ENCODE results near the gene ERRFI1.

ERRFI1 gene

GRCh38 chr1:7991504-7992440 is 34.3 kb downstream of the ERRFI1 start:
- DNase-seq (ENCODE audit: insufficient read length) = no peak
- FAIRE-seq = no peak
- TF ChIP-seq POLR2A (IDR thresholded peaks at IDR 0.05; ENCODE audit: low read depth, low read length) = no peak

GRCh38 chr1:7989762-7990428 is 36.2 kb downstream of the ERRFI1 start:
- no peak for FAIRE-seq

GRCh38 chr1:7988576-7988975 is 37.5 kb downstream of the ERRFI1 start:
- no peak for FAIRE-seq
- no peak for TF ChIP-seq POLR2AphosphoS5 (IDR thresholded peaks at IDR 0.05; ENCODE audit: low read depth, low read length)
- TF ChIP-seq POLR2A (IDR thresholded peaks at IDR 0.05; ENCODE audit: low read depth, low read length) = no peak
- no peak for TF ChIP-seq TAF1 (IDR thresholded peaks at IDR 0.05; ENCODE audit: borderline replicate concordance, low read depth, low read length)
- no peak for DNase-seq (ENCODE audit: insufficient read length)

More at GRCh38 chr1:7989762-7990428, 36.2 kb downstream of the ERRFI1 start:
- DNase-seq (ENCODE audit: insufficient read length) = no peak
- no peak for TF ChIP-seq POLR2AphosphoS5 (IDR thresholded peaks at IDR 0.05; ENCODE audit: low read depth, low read length)
- TF ChIP-seq TAF1 (IDR thresholded peaks at IDR 0.05; ENCODE audit: borderline replicate concordance, low read depth, low read length) = no peak
- no peak for TF ChIP-seq POLR2A (IDR thresholded peaks at IDR 0.05; ENCODE audit: low read depth, low read length)

GRCh38 chr1:7987528-7987927 is 38.6 kb downstream of the ERRFI1 start:
- FAIRE-seq (no peak), DNase-seq (ENCODE audit: insufficient read length) (no peak)
- TF ChIP-seq POLR2AphosphoS5 (IDR thresholded peaks at IDR 0.05; ENCODE audit: low read depth, low read length) = no peak
- no peak for TF ChIP-seq TAF1 (IDR thresholded peaks at IDR 0.05; ENCODE audit: borderline replicate concordance, low read depth, low read length)
- no peak for TF ChIP-seq POLR2A (IDR thresholded peaks at IDR 0.05; ENCODE audit: low read depth, low read length)

- DNase-seq (ENCODE audit: insufficient read length) = no peak
- TF ChIP-seq POLR2AphosphoS5 (IDR thresholded peaks at IDR 0.05; ENCODE audit: low read depth, low read length) = no peak
- no peak for TF ChIP-seq TAF1 (IDR thresholded peaks at IDR 0.05; ENCODE audit: borderline replicate concordance, low read depth, low read length)
- no peak for TF ChIP-seq POLR2A (IDR thresholded peaks at IDR 0.05; ENCODE audit: low read depth, low read length)
- FAIRE-seq = no peak
Observed at GRCh38 chr1:7985851-7986612, 40.1 kb downstream of the ERRFI1 start.

- DNase-seq (ENCODE audit: insufficient read length) (no peak), FAIRE-seq (no peak)
- TF ChIP-seq POLR2AphosphoS5 (IDR thresholded peaks at IDR 0.05; ENCODE audit: low read depth, low read length) (no peak), TAF1 (IDR thresholded peaks at IDR 0.05; ENCODE audit: borderline replicate concordance, low read depth, low read length) (no peak), POLR2A (IDR thresholded peaks at IDR 0.05; ENCODE audit: low read depth, low read length) (no peak)
Observed at GRCh38 chr1:7984811-7985210, 41.3 kb downstream of the ERRFI1 start.

- TF ChIP-seq POLR2AphosphoS5 (IDR thresholded peaks at IDR 0.05; ENCODE audit: low read depth, low read length) = no peak
- no peak for TF ChIP-seq TAF1 (IDR thresholded peaks at IDR 0.05; ENCODE audit: borderline replicate concordance, low read depth, low read length)
- no peak for TF ChIP-seq POLR2A (IDR thresholded peaks at IDR 0.05; ENCODE audit: low read depth, low read length)
- DNase-seq (ENCODE audit: insufficient read length) (no peak), FAIRE-seq (no peak)
Observed at GRCh38 chr1:7983086-7983778, 42.9 kb downstream of the ERRFI1 start.

GRCh38 chr1:7980984-7981383 is 45.1 kb downstream of the ERRFI1 start:
- DNase-seq (ENCODE audit: insufficient read length) (no peak), FAIRE-seq (no peak)
- TF ChIP-seq POLR2AphosphoS5 (IDR thresholded peaks at IDR 0.05; ENCODE audit: low read depth, low read length) (no peak), POLR2A (IDR thresholded peaks at IDR 0.05; ENCODE audit: low read depth, low read length) (no peak), TAF1 (IDR thresholded peaks at IDR 0.05; ENCODE audit: borderline replicate concordance, low read depth, low read length) (no peak)

GRCh38 chr1:7975212-7975865 is 50.8 kb downstream of the ERRFI1 start:
- DNase-seq (ENCODE audit: insufficient read length) (peak; percentile 37), FAIRE-seq (peak; percentile 51)
- TF ChIP-seq POLR2A (IDR thresholded peaks at IDR 0.05; ENCODE audit: low read depth, low read length) (no peak), TAF1 (IDR thresholded peaks at IDR 0.05; ENCODE audit: borderline replicate concordance, low read depth, low read length) (no peak), POLR2AphosphoS5 (IDR thresholded peaks at IDR 0.05; ENCODE audit: low read depth, low read length) (no peak)

GRCh38 chr1:7973086-7973485 is 53.0 kb downstream of the ERRFI1 start:
- DNase-seq (ENCODE audit: insufficient read length) = no peak
- no peak for TF ChIP-seq POLR2AphosphoS5 (IDR thresholded peaks at IDR 0.05; ENCODE audit: low read depth, low read length)
- no peak for TF ChIP-seq POLR2A (IDR thresholded peaks at IDR 0.05; ENCODE audit: low read depth, low read length)
- TF ChIP-seq TAF1 (IDR thresholded peaks at IDR 0.05; ENCODE audit: borderline replicate concordance, low read depth, low read length) = no peak
- no peak for FAIRE-seq

All from GM12892 (cell line).